HepG2 (cell line): ENCODE data around the gene ALG9. TPM values are rescaled to one million over a fixed set of nuclear protein-coding genes. Genes with fewer than 3 reads are reported as not detected.

Source experiments
- ARID4A ChIP-seq: sonication (generic); formaldehyde crosslinking; IDR thresholded peaks from 2 replicates; pipeline ENCODE4 v1.5.0; 2020; ENCODE audit warnings: mild to moderate bottlenecking, missing genetic modification reagents, borderline replicate concordance
- ARNT2 ChIP-seq: sonication (generic); formaldehyde crosslinking; IDR thresholded peaks from 2 replicates; pipeline ENCODE4 v1.8.0; 2022; ENCODE audit warnings: mild to moderate bottlenecking, low read depth, missing genetic modification reagents, moderate library complexity
- ATF6 ChIP-seq: sonication (generic); formaldehyde crosslinking; conservative IDR thresholded peaks from 2 replicates; pipeline ENCODE4 v1.4.0; 2020; ENCODE audit warnings: missing genetic modification reagents
- BCL6 ChIP-seq: IDR thresholded peaks from 2 replicates; pipeline ENCODE4 v1.6.1; 2016; ENCODE audit warnings: missing genetic modification reagents, missing compliant biosample characterization
- GPN1 ChIP-seq: sonication (generic); formaldehyde crosslinking; IDR thresholded peaks from 2 replicates; pipeline ENCODE4 v1.5.1; 2020; ENCODE audit warnings: missing genetic modification reagents, borderline replicate concordance
- KAT2B ChIP-seq: fragments of 150-350 bp; IDR thresholded peaks from 2 replicates; pipeline ENCODE4 v1.6.1; 2014; ENCODE audit warnings: low read depth, low read length, borderline replicate concordance
- MAF1 ChIP-seq: sonication (generic); formaldehyde crosslinking; IDR thresholded peaks from 2 replicates; pipeline ENCODE4 v1.5.0; 2020; ENCODE audit warnings: missing genetic modification reagents, borderline replicate concordance
- NCOR1 ChIP-seq: fragments of 200-600 bp; sonication (generic); IDR thresholded peaks from 2 replicates; pipeline ENCODE4 v1.7.0; 2017; ENCODE audit warnings: antibody characterized with exemption, low read length, borderline replicate concordance
- PRDM15 ChIP-seq: sonication (generic); formaldehyde crosslinking; IDR thresholded peaks from 2 replicates; pipeline ENCODE4 v1.4.0; 2020; ENCODE audit warnings: missing genetic modification reagents
- RBFOX2 ChIP-seq: fragments of 200-400 bp; formaldehyde crosslinking; IDR thresholded peaks from 2 replicates; pipeline ENCODE4 v1.6.1; 2017; ENCODE audit warnings: low read depth, mild to moderate bottlenecking, low read length
- SALL2 ChIP-seq: sonication (generic); formaldehyde crosslinking; IDR thresholded peaks from 2 replicates; pipeline ENCODE4 v1.8.1; 2023; ENCODE audit warnings: mild to moderate bottlenecking, missing genetic modification reagents, inconsistent platforms
- SOX13 ChIP-seq, 3 experiments: fragments of 450-650 bp in 1 of 3; sonication (generic) in 1 of 3; formaldehyde crosslinking in 1 of 3; IDR thresholded peaks in 2 of 3; conservative IDR thresholded peaks in 1 of 3; 2 replicates each; pipeline versions ENCODE4 v1.5.0 to v1.6.1; 2016 to 2020; ENCODE audit warnings: antibody characterized with exemption in 1 of 3, mild to moderate bottlenecking in 1 of 3, missing compliant biosample characterization in 1 of 3, missing genetic modification reagents in 1 of 3, moderate library complexity in 1 of 3
- ZBTB1 ChIP-seq: sonication (generic); formaldehyde crosslinking; IDR thresholded peaks from 2 replicates; pipeline ENCODE4 v1.4.0; 2020; ENCODE audit warnings: missing genetic modification reagents, borderline replicate concordance
- ZFP36L1 ChIP-seq: sonication (generic); formaldehyde crosslinking; IDR thresholded peaks from 2 replicates; pipeline ENCODE4 v1.8.0; 2022; ENCODE audit warnings: mild to moderate bottlenecking, missing genetic modification reagents, moderate library complexity
- ZNF724P ChIP-seq: sonication (generic); formaldehyde crosslinking; IDR thresholded peaks from 2 replicates; pipeline ENCODE4 v1.8.0; 2022; ENCODE audit warnings: missing genetic modification reagents, borderline replicate concordance
- polyA plus RNA-seq, 8 experiments: library from polyadenylated mRNA; depleted of rRNA in 3 of 8; stranded (reverse) in 7 of 8; unstranded in 1 of 8; fragments of >200 nt; fragmentation: Illumina TruSeq in 4 of 8; extraction: Trizol in 4 of 8; gene quantifications; 2 replicates each; pipeline versions ENCODE4 v1.2.1 to v1.2.3, GENCODE V29; 2011 to 2016; ENCODE audit warnings: low read depth in 4 of 8, missing spikeins in 1 of 8, mixed read lengths in 1 of 8; ENCODE audit not compliant: insufficient read depth in 1 of 8
- total RNA-seq, 5 experiments: library from RNA; depleted of rRNA; stranded (reverse); fragments of >200 nt; fragmentation: Illumina TruSeq; extraction: Trizol; gene quantifications; 2 replicates each; pipeline ENCODE4 v1.2.3, GENCODE V29; 2016; ENCODE audit warnings: low read depth in 1 of 5

The ALG9 gene
- total and polyA plus RNA-seq, 2 of the 13 experiments (the other 11 are each of a cell fraction or from before 2014, with no cell fraction given): 39.4 to 40.6 TPM

DNA sequence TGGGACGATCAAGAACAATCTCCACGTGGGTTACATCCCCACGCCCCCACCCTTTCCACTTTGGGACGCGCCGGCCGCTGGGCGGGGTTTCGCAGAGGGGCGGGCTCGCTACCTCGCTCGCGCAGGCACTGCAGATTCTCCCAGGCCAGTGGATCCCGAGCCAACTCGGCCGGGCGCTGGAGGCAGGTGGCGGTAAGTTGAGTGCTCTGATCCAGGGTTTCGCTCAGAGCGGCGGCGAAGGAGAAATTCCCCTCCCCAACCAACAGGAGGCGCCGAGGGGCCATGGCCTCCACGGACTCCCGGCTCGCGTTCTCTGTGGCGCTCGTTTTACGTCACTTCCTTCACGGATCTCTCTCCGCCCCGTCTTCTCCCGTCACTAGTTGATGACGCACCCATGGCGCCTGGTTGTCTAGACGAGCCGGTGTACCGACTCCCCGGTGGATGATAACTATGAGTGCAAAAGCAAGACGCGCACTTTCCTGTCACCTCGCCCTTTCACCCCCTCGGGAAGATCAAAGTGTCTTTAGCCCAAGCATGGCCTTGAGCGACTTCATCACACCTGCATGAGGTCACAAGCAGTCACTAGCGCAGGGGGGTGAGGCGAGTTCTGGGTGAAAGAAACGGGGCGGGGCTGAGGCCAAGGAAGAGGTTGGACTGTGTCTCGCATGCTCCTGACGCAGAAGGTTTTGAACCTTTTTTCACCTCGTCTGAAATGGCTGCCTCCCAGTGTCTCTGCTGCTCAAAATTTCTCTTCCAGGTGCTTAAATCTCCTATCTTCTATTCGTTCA lies 7.7 kb upstream of the ALG9 start, which contains the start of the genes CFAP68 and FDXACB1 (continued):
- TF ChIP-seq ZFP36L1 (CRISPR knock-in tag) (0 out of 2 replicates have a peak, but pooled peaks have one; percentile 72), GPN1 (CRISPR knock-in tag) (no peak), SOX13 (IDR thresholded peaks at IDR 0.05) (no peak), SOX13 (CRISPR knock-in tag; conservative IDR thresholded peaks at IDR 0.05 in 1 of 2, IDR thresholded peaks at IDR 0.05 in 1 of 2) (peak in 1 of 2 experiments; percentile 57; a peak in 1 of 4 replicates), MAF1 (peak; percentile 87), ATF6 (CRISPR knock-in tag) (no peak), KAT2B (no peak), BCL6 (CRISPR knock-in tag) (0 out of 2 replicates have a peak, but pooled peaks have one; percentile 26), NCOR1 (peak; percentile 91), RBFOX2 (peak; percentile 65; the same call in 1 of the 2 replicates), ZBTB1 (no peak), ZNF724P (CRISPR knock-in tag) (no peak), ARNT2 (peak; percentile 83; the same call in 1 of the 2 replicates), ARID4A (CRISPR knock-in tag) (peak; percentile 92), PRDM15 (CRISPR knock-in tag) (peak; percentile 68), SALL2 (CRISPR knock-in tag) (peak; percentile 74; the same call in 1 of the 2 replicates)
